ENCODE data around the gene CLIC3. TPM values are rescaled to one million over a fixed set of nuclear protein-coding genes. Genes with fewer than 3 reads are reported as not detected.
"Not testable (repeated sequence)": the region's sequence is repeated elsewhere in the genome, so short reads cannot be mapped to it uniquely, and the experiment has no call there.

Gene CLIC3
- total RNA-seq, 6 experiments from 2014 or later: 0.37 to 0.51 TPM; not detected in 4

DNA sequence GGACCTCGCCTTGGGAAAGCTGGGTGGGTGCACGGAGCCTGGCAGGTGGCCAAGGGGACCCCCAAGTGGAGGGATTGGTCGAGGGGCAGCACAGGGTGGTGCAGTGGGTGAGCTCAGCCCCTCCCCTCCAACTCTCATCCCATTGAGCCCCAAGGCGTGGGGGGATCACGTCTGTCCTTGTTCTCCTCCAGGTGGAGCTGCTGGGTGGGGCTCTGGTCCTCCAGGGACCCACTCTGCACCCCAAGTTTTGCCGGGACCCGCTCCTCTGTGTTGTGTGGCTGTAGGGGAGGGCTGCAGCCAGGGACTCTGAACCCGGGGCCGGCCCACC is 39.1 kb upstream of the CLIC3 start:
- ATAC-seq: peak in 1 of 4 donors; percentile 2
- Histone ChIP-seq H3K9me3 (no peaks in the 10 kb centered on the region), H3K36me3 (no peaks in the 10 kb centered on the region), H3K4me1 (peaks cover 0 to 3% (median 0%) of the 10 kb centered on the region in 4 donors), H3K27me3 (no peaks in the 10 kb centered on the region), H3K27ac (no peak overlapping the region), H3K4me3 (no peak overlapping the region)
- intact Hi-C loops (cut with DNase I): loop anchor here (5.0 to 10.0 kb wide), 3 partner anchors 91 to 261 kb away; partner anchors contain the start of genes C8G (in 1 of the 2) and FBXW5 (in 1 of the 2)
- no peak for DNase-seq
- no CpG with 5 or more reads among the region's 9 CpGs for WGBS (ENCODE audit: insufficient coverage, low coverage, low lambda C conversion rate, missing lambda C conversion rate)
- TF ChIP-seq, protein P1, sequence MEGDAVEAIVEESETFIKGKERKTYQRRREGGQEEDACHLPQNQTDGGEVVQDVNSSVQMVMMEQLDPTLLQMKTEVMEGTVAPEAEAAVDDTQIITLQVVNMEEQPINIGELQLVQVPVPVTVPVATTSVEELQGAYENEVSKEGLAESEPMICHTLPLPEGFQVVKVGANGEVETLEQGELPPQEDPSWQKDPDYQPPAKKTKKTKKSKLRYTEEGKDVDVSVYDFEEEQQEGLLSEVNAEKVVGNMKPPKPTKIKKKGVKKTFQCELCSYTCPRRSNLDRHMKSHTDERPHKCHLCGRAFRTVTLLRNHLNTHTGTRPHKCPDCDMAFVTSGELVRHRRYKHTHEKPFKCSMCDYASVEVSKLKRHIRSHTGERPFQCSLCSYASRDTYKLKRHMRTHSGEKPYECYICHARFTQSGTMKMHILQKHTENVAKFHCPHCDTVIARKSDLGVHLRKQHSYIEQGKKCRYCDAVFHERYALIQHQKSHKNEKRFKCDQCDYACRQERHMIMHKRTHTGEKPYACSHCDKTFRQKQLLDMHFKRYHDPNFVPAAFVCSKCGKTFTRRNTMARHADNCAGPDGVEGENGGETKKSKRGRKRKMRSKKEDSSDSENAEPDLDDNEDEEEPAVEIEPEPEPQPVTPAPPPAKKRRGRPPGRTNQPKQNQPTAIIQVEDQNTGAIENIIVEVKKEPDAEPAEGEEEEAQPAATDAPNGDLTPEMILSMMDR (IDR thresholded peaks at IDR 0.05): peak in 1 of 4 donors; percentile 15
- TF ChIP-seq POLR2A (IDR thresholded peaks at IDR 0.05): no peak

DNA sequence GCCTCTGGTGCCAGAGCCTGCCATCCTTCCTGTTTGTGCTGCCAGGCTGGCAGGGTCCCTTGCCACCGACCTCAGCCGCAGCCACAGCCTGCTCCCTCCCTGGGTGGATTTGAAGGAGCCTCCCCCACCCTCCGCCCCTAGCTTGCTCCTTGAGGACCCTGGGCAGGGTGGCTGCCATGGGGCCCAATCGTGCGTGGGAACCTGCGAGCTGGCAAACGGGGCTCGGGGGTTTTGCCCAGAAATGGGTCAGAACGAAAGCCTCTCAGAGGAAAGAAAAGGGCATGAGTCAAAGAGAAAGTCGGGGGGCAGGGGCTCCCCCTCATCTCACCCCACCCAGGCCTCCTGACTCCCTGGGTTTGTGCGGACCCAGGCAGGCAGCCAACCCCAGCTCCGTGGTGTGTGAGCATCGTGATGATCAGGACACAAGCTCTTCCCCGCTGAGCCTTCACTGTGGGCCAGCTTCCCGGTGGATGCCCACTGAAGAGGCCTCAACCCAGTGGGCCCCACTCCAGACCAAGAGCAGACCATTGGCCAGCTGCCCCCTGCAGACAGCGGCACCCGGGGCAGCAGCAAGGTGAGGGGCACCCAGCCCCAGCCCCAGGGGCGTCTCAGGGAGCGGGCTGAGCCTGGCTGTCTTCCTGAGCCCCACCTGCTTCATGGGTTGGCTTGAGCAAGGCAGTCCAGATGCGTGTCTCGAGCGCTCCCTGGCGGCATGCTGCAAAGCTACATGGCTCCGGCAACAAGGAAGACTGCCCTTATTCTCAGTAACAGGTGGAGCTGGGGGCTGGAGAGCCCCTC is 38.5 kb upstream of the CLIC3 start:
- Histone ChIP-seq H3K4me3 (no peak overlapping the region), H3K27ac (peak overlapping the region in 1 of 3 donors; percentile 18), H3K36me3 (no peaks in the 10 kb centered on the region), H3K27me3 (no peaks in the 10 kb centered on the region), H3K4me1 (peaks cover 0 to 3% (median 0%) of the 10 kb centered on the region in 4 donors), H3K9me3 (no peaks in the 10 kb centered on the region)
- DNase-seq (peak; percentile 83 to 90 (median 87)), ATAC-seq (peak; percentile 73 to 85 (median 82))
- WGBS (ENCODE audit: insufficient coverage, low coverage, low lambda C conversion rate, missing lambda C conversion rate): 10% methylated on average over 10 of the region's 24 CpGs
- intact Hi-C loops (cut with DNase I): loop anchor here (5.0 to 10.0 kb wide), 5 partner anchors 83 to 260 kb away; partner anchors contain the start of genes C8G (in 1 of the 2), FBXW5 (in 1 of the 2), LCN12 (in 1 of the 2) and PHPT1 (in 1 of the 2)
- TF ChIP-seq POLR2A (IDR thresholded peaks at IDR 0.05): no peak
- TF ChIP-seq, protein P1 (IDR thresholded peaks at IDR 0.05): peak; percentile 89 to 94 (median 89)

DNA sequence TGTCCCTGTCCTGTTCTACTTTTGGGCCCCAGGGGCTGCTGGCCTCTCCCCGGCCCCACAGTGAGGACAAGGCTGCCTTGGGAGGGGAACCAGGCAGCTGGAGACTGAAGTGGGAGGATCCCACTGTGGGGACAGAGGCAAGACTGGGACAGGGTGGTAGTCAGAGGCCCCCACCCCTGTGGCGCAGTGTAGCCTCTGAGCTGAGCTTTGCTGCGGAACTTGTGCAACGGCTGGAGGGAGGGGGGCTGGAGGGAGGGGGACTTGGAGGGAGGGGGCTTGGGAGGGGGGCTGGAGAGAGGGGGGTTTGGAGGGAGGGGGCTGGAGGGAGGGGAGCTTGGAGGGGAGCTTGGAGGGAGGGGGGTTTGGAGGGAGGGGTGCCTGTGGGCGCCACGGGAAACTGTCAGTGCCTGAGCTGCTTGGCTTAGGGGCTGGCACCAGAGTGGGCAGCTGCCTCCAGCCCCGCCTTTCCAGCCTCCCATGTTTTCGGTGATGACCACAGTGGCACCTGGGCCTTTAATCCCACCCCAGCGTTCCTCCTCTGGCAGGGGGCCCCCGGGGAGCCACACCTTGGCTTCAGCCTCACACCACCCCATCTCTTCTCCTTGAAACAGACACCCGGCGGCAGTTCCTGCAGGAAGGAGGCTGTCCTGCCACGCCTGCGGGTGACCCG is 37.8 kb upstream of the CLIC3 start:
- peak overlapping the region in 1 of 3 donors; percentile 21 for H3K4me3 ChIP-seq
- 57% methylated on average over 6 of the region's 15 CpGs for WGBS (ENCODE audit: insufficient coverage, low coverage, low lambda C conversion rate, missing lambda C conversion rate)
- ATAC-seq: no peak

DNA sequence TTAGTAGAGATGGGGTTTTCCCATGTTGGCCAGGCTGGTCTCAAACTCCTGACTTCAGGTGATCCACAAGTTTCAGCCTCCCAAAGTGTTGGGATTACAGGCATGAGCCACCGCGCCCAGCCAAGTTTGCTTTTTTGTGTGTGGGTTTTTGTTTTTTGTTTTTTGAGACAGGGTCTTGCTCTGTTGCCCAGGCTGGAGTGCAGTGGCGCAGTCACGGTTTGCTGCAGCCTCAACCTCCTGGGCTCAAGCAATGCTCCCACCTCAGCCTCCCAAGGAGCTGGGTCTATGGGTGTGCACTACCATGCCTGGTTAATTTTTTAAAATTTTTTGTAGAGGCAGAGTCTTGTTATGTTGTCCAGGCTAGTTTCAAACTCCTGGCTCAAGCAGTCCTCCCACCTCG is 37.1 kb upstream of the CLIC3 start:
- WGBS (ENCODE audit: insufficient coverage, low coverage, low lambda C conversion rate, missing lambda C conversion rate): 100% methylated on average over 1 of the region's 5 CpGs
- H3K36me3 ChIP-seq, H3K27ac ChIP-seq, H3K27me3 ChIP-seq, ATAC-seq, H3K9me3 ChIP-seq, DNase-seq: not testable (repeated sequence)
- Histone ChIP-seq H3K4me3 (peak overlapping the region in 1 of 3 donors; percentile 21), H3K4me1 (peaks cover 0 to 14% (median 7%) of the 10 kb centered on the region in 4 donors)
- intact Hi-C loops (cut with DNase I): loop anchor here (5.0 to 10.0 kb wide), 4 partner anchors 81 to 259 kb away; partner anchors contain the start of genes C8G (in 1 of the 2), FBXW5 (in 1 of the 2), LCN12 (in 1 of the 2) and PHPT1 (in 1 of the 2)

More for the DNA sequence above, 37.8 kb upstream of the CLIC3 start:
- Histone ChIP-seq H3K27ac (peak overlapping the region in 1 of 3 donors; percentile 18), H3K36me3 (no peaks in the 10 kb centered on the region), H3K27me3 (no peaks in the 10 kb centered on the region), H3K9me3 (no peaks in the 10 kb centered on the region), H3K4me1 (peaks cover 0 to 7% (median 3%) of the 10 kb centered on the region in 4 donors)
- no peak for DNase-seq
- TF ChIP-seq POLR2A (IDR thresholded peaks at IDR 0.05): no peak
- TF ChIP-seq, protein P1 (IDR thresholded peaks at IDR 0.05): no peak
- intact Hi-C loops (cut with DNase I): loop anchor here (5.0 to 10.0 kb wide), 4 partner anchors 82 to 259 kb away; partner anchors contain the start of genes C8G (in 1 of the 2), FBXW5 (in 1 of the 2), LCN12 (in 1 of the 2) and PHPT1 (in 1 of the 2)
